Stimulated activated CD8-positive, alpha-beta memory T cell treated with anti-CD3 and anti-CD28 coated beads, Interleukin-15, amount 100 ng/mL, for 48 hours (primary cell): ENCODE results near the gene OXCT1.
"Not testable (repeated sequence)": the region's sequence is repeated elsewhere in the genome, so short reads cannot be mapped to it uniquely, and the experiment has no call there.

Source experiments
- DNase-seq, 2 donors: peaks; one replicate each; pipeline ENCODE4 v3.0.0-alpha.2; 2020; ENCODE audit warnings: low read depth in 2 of 2

The OXCT1 gene

GRCh38 chr5:41827792-41828191 lies 42.4 kb downstream of the OXCT1 start:
- no peak for DNase-seq

DNA sequence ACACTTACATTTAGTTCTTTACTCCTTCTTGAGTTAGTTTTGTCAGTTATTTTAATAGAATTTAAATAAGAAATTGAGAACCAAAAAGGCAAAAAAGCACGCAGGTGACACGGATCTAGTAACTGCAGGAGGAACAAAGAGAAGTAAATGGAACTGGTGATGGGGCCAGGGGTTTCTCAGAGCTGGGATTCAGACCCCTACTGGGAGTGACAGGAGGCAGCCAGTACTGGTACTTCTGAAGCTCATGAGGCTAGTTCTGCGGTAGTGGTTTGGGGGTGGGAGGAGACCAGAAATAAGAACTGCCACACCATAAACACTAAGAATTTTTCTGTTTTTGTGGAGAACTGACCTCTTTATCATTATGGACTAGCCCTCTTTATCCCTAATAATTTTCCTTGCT lies 48.2 kb downstream of the OXCT1 start:
- DNase-seq = no peak

GRCh38 chr5:41821051-41821450 lies 49.2 kb downstream of the OXCT1 start:
- DNase-seq = no peak

DNA sequence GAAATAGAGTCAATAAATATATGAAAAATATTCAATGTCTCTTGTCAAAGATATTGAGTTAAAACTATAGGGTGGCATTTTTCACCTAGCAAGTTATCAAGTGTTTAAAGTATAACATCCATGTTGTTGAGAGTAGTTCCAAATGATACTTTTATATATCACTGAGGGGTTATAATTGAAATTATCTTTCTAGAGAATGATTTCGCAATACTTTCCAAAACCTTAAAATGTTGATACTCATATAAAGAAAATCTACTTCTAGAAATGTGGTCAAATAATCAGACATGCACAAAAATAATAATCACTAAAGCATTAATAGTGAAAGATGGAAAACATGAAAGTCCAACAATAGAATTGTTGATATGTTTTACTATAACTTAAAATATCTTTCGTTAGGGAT lies 50.1 kb downstream of the OXCT1 start:
- no peak for DNase-seq

- DNase-seq = no peak
These were observed 52.5 kb downstream of the OXCT1 start for GRCh38 chr5:41817625-41818301.

DNA sequence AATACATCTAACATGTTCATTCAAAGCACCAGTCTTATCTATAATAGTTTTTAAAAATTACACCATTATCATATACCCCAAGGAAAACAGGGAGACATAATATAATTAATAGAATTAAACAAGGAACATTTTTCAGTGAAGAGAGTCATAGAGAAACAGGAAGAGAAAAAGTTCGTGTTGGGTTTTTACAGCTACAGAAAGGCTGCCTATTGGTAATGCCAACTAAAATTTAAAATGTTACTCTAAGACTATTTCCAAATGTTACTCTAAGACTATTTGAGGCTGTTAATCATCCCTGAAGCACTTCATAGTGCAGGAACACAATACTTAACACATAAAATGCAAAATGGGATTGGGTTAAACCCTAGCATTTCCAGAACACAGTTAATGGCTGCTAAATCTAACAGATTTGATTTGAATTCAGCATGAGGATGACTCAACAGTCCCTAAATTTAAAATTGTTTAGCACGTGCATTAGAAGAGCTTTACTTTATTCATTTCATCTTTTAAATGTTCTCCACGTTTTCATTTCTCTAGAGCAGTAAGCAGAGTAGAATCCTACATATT lies 54.5 kb downstream of the OXCT1 start:
- no peak for DNase-seq

DNA sequence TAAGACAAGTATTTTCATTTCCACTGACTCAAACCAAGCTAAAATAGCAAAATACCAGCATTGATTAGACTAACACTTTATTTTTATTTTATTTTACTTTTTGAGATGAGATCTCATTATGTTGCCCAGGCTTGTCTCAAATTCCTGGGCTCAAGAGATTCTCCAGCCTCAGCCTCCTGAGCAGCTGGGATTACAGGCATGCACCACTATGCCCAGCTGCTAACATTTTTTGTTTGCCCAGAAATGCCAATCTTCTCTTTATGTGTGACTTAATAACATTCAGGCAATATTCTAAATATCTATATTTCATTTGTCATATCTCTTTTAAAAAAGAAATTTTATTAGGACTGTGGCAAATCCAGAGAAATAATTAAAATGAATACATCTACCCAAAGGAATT lies 55.0 kb downstream of the OXCT1 start:
- DNase-seq = no peak

GRCh38 chr5:41814306-41814705 lies 55.9 kb downstream of the OXCT1 start:
- not testable (repeated sequence) for DNase-seq

DNA sequence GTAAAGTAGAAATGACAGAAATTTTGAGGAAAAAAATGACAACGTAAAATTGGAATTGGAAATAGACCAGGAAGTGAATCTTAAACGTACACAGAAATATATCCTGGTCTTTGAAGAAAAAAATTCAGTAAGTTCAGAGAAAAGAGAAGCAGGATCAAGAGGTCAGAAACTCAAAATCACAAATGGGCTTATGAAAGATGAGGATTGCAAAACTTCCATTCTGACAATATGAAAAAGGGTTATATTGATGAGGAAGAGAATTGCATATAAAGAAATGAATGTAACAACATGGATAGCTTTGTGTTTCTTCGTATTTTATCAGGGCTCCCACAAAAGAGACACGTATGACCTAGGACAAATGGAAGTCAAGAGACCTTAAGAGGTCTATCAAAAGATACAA lies 58.1 kb downstream of the OXCT1 start:
- DNase-seq = no peak

DNA sequence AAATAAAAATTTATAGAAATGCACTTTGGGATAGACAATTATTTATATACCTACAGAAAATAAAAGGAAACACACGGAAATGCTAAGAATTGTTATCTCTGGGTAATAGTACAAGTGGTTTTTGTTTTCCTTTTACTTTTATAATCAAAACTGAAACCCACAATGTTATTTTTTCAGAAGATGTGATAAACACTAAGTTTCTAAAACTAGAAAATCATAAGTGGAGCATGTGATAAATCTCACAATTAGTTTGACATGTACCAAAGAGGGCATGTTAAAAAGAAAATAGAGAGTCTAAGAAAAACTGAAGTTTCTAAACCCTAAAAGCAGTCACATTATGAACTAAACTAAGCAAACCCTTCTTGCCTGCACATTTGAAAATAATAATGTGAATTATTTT lies 61.1 kb downstream of the OXCT1 start:
- DNase-seq = no peak

DNA sequence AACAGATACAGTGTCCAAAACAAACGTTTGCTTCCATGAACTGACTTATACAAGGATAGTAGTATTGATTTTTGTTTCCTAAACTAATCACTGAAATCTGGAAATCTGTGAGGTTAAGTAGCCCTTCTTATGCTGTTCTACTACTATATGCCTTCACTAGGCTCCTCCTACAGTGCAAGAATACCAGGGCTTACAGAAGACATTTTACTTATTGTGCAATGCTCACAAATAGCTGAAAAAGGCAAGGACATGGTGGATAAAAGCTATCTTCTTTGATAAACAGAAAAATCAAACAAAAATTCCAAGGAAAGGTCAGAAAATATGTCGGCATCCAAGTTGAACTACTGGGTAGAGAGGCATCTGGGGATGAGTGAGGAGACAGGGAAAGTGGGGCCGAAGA lies 61.9 kb downstream of the OXCT1 start:
- DNase-seq = no peak

- DNase-seq = peak in 1 of 2 donors; percentile 18
These were observed 72.6 kb downstream of the OXCT1 start for GRCh38 chr5:41797662-41798061.

DNA sequence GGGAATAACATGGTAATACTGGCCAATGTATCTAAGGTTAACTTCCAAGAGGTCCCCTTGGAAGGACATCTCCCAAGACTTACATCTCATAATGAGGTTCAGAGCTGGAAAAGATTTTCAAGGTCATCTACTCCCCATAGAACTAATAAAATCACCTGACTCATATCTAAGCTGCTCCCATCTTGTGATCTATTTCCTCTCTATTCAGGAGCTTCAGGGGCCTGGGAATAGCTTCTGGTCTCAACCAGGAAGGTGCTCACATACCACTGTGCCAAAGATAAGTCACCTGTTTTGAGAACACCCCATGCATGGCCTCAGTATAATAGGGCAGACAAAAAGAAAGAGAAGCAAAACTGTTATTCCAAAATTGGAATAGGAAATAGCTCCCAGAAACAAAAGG lies 74.2 kb downstream of the OXCT1 start:
- DNase-seq = no peak

- no peak for DNase-seq
These were observed 75.1 kb downstream of the OXCT1 start for GRCh38 chr5:41795125-41795524.

- no peak for DNase-seq
These were observed 75.8 kb downstream of the OXCT1 start for GRCh38 chr5:41794471-41794870.

GRCh38 chr5:41793141-41793770 lies 77.0 kb downstream of the OXCT1 start:
- no peak for DNase-seq

DNA sequence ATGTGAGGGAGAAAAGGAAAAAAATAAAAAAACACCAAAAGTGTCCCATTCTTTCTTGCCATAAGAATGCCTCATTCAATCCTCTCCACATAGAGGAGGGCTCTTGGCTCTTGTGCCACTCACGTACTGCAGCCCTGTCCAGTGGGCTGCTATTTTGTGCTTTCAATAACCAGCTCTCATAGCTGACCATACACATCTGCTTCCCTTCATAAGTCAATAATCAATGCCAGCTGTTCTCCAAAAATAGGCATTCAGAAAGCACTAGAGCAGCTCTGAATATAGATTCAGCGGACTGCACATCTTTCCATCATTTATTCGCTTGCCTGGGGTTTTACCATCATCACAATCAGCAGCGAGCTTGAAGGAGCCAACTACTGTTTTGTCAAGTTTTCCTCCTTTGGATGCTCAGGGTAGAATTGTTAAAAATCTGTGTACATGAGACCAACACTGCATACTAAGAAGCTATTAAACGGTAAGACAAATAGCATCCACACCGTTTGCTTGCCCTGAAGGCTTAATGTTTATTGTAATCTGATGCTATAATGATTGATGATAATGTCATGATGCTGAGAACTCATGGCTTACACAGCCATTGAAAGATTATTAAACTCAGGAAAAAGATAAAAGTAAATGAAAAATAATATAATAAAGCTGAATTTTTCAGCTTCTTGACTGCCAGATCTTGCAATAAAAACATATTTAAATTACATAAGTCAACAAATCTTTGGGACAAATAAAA lies 80.0 kb downstream of the OXCT1 start:
- DNase-seq = no peak

DNA sequence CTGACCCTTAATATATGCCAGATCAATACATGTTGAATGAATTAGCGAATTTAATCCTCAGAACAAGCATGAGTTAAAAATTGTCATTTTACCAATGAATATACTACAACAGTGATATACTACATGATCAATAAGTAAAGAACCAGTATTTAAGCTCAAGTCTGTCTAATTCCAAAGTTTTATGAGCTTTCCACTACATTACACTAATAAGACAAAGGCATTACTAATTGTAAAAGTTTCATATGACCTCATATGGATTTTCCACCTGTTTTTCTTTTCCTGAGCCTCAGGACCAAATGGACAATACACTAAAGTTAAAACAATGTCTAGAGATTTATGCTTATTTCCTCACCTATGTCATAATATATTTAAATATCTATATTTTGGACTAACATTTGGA lies 80.8 kb downstream of the OXCT1 start:
- no peak for DNase-seq

DNA sequence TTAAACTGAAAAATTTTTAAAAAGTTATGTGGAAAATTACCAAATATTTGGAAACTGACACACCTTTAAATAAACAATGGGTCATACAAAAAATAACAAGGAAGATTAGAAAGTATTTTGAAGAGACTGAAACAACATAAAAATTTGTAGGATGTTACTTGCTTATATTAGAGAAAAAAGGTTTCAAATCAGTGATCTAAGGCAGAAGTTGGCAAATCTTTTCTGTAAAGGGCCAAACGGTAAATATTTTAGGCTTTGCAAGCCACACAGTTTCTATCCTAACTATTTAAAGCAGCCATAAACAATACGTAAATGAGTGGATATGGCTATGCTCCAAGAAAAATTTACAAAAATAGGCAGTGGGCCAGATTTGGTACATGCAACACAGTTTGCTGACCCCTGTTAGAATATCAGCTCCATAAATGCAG lies 81.3 kb downstream of the OXCT1 start:
- no peak for DNase-seq

DNA sequence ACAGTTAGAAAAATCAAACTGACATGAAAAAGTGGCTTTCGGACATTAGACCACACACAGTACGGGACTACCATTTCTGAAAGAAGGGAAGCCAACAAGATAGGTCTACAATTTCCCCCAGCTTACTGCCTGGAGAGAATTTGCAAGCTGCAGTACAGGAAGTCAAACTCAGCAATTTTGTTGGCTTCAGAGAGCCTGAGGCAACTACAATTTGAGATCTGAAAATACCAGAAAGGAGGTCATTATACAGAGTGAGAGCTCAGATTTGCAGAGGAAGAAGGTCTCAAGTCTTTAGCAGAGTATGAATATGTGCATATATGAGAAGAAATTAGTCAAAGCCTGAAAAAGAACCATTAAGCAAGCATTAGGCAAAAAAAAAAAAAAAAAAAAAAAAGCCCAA lies 83.0 kb downstream of the OXCT1 start:
- no peak for DNase-seq

- no peak for DNase-seq
These were observed 85.2 kb downstream of the OXCT1 start for GRCh38 chr5:41785061-41785460.

DNA sequence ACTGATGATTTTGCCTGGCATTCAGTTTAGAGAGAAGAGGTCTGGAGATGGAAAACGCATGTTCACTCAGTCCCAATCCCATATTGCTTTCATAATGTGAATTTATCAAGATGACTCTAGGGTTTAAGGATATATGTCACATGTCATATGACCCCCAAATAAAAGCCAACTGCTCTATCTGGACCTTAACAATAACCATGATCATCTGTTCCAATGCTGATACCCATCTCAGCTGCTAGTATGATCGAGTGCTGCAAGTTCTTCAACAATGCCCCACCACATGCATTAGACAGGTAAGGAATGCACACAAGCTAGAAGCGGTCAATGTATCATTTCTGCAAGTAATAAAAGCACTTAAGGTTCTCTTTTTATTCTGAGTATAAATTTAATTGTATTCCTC lies 91.8 kb downstream of the OXCT1 start:
- no peak for DNase-seq

DNA sequence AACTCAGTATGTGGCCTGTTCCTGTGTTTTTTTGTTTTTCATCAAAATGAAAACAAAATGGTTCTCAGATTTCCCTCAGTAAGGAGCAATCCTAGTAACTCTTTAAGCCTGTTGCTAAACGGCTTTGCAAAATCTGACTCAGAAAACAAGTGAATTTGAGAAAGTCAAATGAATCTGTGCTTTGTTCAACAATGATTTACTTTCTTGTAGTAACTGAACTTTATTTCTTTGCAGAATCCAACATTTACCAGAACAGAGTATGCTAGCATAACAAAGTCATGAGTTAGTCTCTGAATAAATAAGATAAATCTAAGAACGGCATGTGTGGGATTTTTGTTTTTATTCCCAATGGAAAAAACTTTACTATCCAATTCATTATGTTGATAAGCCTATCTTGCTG lies 93.8 kb downstream of the OXCT1 start:
- DNase-seq = no peak
